GM21825 (cell line): ENCODE measurements around the gene ZNF394.

Experiments
- ATAC-seq: cut with Tn5 transposase; IDR thresholded peaks from one replicate; pipeline ENCODE4 v1.9.1; 2021; ENCODE audit warnings: mild to moderate bottlenecking, moderate library complexity; ENCODE audit not compliant: unreplicated experiment

The ZNF394 gene

GRCh38 chr7:99453105-99453504 is 47.0 kb downstream of the ZNF394 start:
- ATAC-seq: no peak

GRCh38 chr7:99452541-99452940 is 47.5 kb downstream of the ZNF394 start:
- no peak for ATAC-seq

- ATAC-seq: no peak
Measured at GRCh38 chr7:99451936-99452335, 48.1 kb downstream of the ZNF394 start.

GRCh38 chr7:99449326-99449725 is 50.8 kb downstream of the ZNF394 start:
- no peak for ATAC-seq

- ATAC-seq: no peak
Measured at GRCh38 chr7:99448855-99449254, 51.2 kb downstream of the ZNF394 start.

- no peak for ATAC-seq
Measured at GRCh38 chr7:99447943-99448342, 52.1 kb downstream of the ZNF394 start.

- ATAC-seq: no peak
Measured at GRCh38 chr7:99446096-99446495, 54.0 kb downstream of the ZNF394 start.
